ENCODE measurements around the gene SGPP1.
A peak's percentile ranks its signal among the peaks of the same experiment; 100 is the strongest.
"Not testable (repeated sequence)": the region's sequence is repeated elsewhere in the genome, so short reads cannot be mapped to it uniquely, and the experiment has no call there.

The SGPP1 gene

GRCh38 chr14:63752449-63753169, 24.7 kb upstream of the SGPP1 start:
- no peak overlapping the region for H3K9ac ChIP-seq (ENCODE audit: low read length)
- no peaks in the 10 kb centered on the region for H3K36me3 ChIP-seq (ENCODE audit: control insufficient read depth, insufficient read depth, low read length)
- peaks cover 5% of the 10 kb centered on the region for H3K4me1 ChIP-seq (ENCODE audit: control insufficient read depth, insufficient read depth, low read length)
- no peak overlapping the region for H3K4me3 ChIP-seq (ENCODE audit: low read length)
- no peaks in the 10 kb centered on the region for H3K9me3 ChIP-seq (ENCODE audit: control insufficient read depth, low read length)
- H3K27me3 ChIP-seq (ENCODE audit: control insufficient read depth, insufficient read depth, low read length) = no peaks in the 10 kb centered on the region

DNA sequence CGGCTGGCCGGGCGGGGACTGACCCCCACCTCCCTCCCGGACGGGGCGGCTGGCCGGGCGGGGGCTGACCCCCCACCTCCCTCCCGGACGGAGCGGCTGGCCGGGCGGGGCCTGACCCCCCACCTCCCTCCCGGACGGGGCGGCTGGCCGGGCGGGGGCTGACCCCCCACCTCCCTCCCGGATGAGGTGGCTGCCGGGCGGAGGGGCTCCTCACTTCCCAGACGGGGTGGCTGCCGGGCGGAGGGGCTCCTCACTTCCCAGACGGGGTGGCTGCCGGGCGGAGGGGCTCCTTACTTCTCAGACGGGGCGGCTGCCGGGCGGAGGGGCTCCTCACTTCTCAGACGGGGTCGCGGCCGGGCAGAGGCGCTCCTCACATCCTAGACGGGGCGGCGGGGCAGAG, 23.2 kb upstream of the SGPP1 start:
- not testable (repeated sequence) for H3K9me3 ChIP-seq (ENCODE audit: control insufficient read depth, low read length); H3K36me3 ChIP-seq (ENCODE audit: control insufficient read depth, insufficient read depth, low read length); H3K27me3 ChIP-seq (ENCODE audit: control insufficient read depth, insufficient read depth, low read length); H3K4me3 ChIP-seq (ENCODE audit: low read length); H3K4me1 ChIP-seq (ENCODE audit: control insufficient read depth, insufficient read depth, low read length); H3K9ac ChIP-seq (ENCODE audit: low read length)

DNA sequence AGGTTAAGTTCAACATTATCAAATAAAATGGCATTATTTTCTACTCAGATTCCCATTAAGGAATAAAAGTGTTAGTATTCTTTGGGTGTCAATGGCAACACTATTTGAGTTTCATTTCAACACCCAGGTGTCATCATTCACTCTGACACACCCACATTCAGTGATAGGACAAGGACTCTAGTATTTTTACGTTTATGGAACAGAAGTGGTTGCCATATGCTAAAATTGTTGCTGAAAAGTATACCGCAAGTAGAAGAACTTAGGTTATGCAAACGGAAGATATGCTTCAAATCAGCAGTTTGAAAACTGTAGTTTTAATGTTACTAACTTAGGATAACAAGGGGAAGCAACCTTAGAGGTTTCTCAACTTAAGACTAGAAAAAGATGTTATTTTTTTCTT, 20.0 kb upstream of the SGPP1 start:
- H3K36me3 ChIP-seq (ENCODE audit: control insufficient read depth, insufficient read depth, low read length) = no peaks in the 10 kb centered on the region
- peaks cover 4% of the 10 kb centered on the region for H3K4me1 ChIP-seq (ENCODE audit: control insufficient read depth, insufficient read depth, low read length)
- no peak overlapping the region for H3K9ac ChIP-seq (ENCODE audit: low read length)
- no peaks in the 10 kb centered on the region for H3K9me3 ChIP-seq (ENCODE audit: control insufficient read depth, low read length)
- no peaks in the 10 kb centered on the region for H3K27me3 ChIP-seq (ENCODE audit: control insufficient read depth, insufficient read depth, low read length)
- H3K4me3 ChIP-seq (ENCODE audit: low read length) = no peak overlapping the region

DNA sequence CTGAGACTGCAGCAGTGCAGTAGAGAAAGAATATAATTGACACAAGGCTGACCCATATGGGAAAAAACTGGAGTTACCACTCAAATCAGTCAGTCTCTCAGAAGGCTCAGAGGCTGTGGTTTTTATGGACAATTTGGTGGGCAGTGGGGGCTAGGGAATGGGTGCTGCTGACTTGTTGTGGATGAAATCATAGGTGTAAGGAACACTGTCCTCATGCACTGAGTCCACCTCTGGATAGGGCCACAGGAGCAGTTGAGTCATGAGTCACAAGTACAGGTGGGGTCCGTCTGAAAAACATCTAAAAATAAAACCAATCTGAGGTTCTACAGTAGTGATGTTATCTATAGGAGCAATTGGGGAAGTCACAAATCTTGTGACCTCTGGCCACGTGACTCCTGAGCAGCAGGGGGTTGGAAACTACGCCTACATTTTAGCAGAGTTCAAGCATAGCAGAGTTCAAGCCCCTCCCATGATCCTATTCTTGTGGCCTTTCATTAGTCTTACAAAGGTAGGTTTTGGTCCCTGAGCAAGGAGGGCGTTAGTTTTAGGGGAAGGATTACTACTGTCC, 18.1 kb upstream of the SGPP1 start:
- Histone ChIP-seq H3K36me3 (ENCODE audit: control insufficient read depth, insufficient read depth, low read length) (no peaks in the 10 kb centered on the region), H3K9me3 (ENCODE audit: control insufficient read depth, low read length) (no peaks in the 10 kb centered on the region), H3K4me3 (ENCODE audit: low read length) (no peak overlapping the region), H3K4me1 (ENCODE audit: control insufficient read depth, insufficient read depth, low read length) (no peaks in the 10 kb centered on the region), H3K9ac (ENCODE audit: low read length) (no peak overlapping the region), H3K27me3 (ENCODE audit: control insufficient read depth, insufficient read depth, low read length) (no peaks in the 10 kb centered on the region)

- Histone ChIP-seq H3K4me1 (ENCODE audit: control insufficient read depth, insufficient read depth, low read length) (no peaks in the 10 kb centered on the region), H3K4me3 (ENCODE audit: low read length) (no peak overlapping the region), H3K9ac (ENCODE audit: low read length) (no peak overlapping the region)
These were observed 17.4 kb upstream of the SGPP1 start for GRCh38 chr14:63745272-63745671.

DNA sequence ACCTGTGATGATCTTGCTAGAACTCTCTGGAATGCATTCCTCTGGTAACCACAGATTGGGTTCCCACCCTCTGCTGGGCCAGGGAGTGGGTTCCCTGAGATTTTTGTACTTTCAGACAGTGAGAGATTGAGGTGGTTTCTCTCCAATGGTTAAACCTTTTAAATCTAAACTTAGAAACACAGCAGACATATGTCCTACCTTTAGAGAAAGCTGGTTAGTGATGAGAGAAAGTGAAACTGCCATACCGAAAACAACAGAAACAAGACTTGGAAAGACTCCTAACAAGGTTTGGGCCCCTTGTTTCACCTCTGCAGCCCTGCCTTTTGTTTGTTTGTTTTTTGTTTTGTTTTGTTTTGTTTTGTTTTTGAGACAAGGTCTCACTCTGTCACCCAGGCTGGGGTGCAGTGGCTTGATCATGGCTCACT, 9.7 kb upstream of the SGPP1 start:
- H3K4me1 ChIP-seq (ENCODE audit: control insufficient read depth, insufficient read depth, low read length) = no peaks in the 10 kb centered on the region
- no peak overlapping the region for H3K9ac ChIP-seq (ENCODE audit: low read length)
- no peak overlapping the region for H3K4me3 ChIP-seq (ENCODE audit: low read length)

More at GRCh38 chr14:63745272-63745671, 17.4 kb upstream of the SGPP1 start:
- no peaks in the 10 kb centered on the region for H3K36me3 ChIP-seq (ENCODE audit: control insufficient read depth, insufficient read depth, low read length)
- H3K27me3 ChIP-seq (ENCODE audit: control insufficient read depth, insufficient read depth, low read length) = no peaks in the 10 kb centered on the region
- H3K9me3 ChIP-seq (ENCODE audit: control insufficient read depth, low read length) = no peaks in the 10 kb centered on the region

DNA sequence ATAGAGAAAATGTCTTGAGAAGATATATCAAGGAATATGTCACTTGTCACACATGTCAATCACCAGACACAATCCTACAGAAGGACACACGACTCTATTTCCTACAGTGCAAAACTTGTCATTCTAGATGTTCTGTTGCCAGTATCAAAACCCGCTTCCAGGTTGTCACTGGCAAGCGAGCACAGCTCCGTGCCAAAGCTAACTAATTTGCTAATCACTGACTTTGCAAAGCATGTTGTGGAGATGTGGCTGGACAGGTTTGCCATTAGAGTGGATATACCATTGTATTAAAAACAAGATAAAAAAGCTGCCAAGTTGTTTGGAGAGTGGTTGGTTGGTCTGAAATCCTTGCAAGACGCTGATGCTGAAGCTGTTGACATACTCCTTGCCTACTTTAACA, 7.9 kb upstream of the SGPP1 start:
- H3K36me3 ChIP-seq (ENCODE audit: control insufficient read depth, insufficient read depth, low read length) = no peaks in the 10 kb centered on the region
- no peaks in the 10 kb centered on the region for H3K4me1 ChIP-seq (ENCODE audit: control insufficient read depth, insufficient read depth, low read length)
- H3K27me3 ChIP-seq (ENCODE audit: control insufficient read depth, insufficient read depth, low read length) = no peaks in the 10 kb centered on the region
- H3K9ac ChIP-seq (ENCODE audit: low read length) = no peak overlapping the region
- H3K4me3 ChIP-seq (ENCODE audit: low read length) = no peak overlapping the region
- H3K9me3 ChIP-seq (ENCODE audit: control insufficient read depth, low read length) = no peaks in the 10 kb centered on the region

More for the DNA sequence above, 9.7 kb upstream of the SGPP1 start:
- Histone ChIP-seq H3K27me3 (ENCODE audit: control insufficient read depth, insufficient read depth, low read length) (no peaks in the 10 kb centered on the region), H3K9me3 (ENCODE audit: control insufficient read depth, low read length) (no peaks in the 10 kb centered on the region), H3K36me3 (ENCODE audit: control insufficient read depth, insufficient read depth, low read length) (no peaks in the 10 kb centered on the region)

DNA sequence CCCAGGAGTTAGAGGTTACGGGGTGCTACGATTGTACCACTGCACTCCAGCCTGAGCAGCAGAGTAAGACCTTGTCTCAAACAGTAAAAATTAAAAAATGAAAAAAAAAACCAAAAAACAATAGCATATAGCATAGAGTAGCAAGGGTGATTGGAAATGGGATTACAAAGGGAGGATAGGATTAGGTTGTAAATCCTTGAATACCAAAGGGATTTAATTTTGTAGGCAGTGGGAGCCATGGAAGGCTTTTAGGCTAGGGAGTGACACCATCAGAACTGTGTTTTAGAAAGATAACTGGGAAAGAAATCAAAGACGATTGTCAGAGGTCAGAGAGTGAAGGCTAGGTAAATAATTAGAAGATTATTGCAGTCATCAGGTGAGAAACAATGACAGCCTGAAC, 2.8 kb upstream of the SGPP1 start:
- Histone ChIP-seq H3K4me3 (ENCODE audit: low read length) (no peak overlapping the region), H3K27me3 (ENCODE audit: control insufficient read depth, insufficient read depth, low read length) (no peaks in the 10 kb centered on the region), H3K4me1 (ENCODE audit: control insufficient read depth, insufficient read depth, low read length) (no peaks in the 10 kb centered on the region), H3K9me3 (ENCODE audit: control insufficient read depth, low read length) (no peaks in the 10 kb centered on the region), H3K9ac (ENCODE audit: low read length) (no peak overlapping the region), H3K36me3 (ENCODE audit: control insufficient read depth, insufficient read depth, low read length) (no peaks in the 10 kb centered on the region)

- H3K9me3 ChIP-seq (ENCODE audit: control insufficient read depth, low read length) = no peaks in the 10 kb centered on the region
- H3K36me3 ChIP-seq (ENCODE audit: control insufficient read depth, insufficient read depth, low read length) = no peaks in the 10 kb centered on the region
- H3K4me1 ChIP-seq (ENCODE audit: control insufficient read depth, insufficient read depth, low read length) = no peaks in the 10 kb centered on the region
- H3K27me3 ChIP-seq (ENCODE audit: control insufficient read depth, insufficient read depth, low read length) = no peaks in the 10 kb centered on the region
- H3K9ac ChIP-seq (ENCODE audit: low read length) = peak overlapping the region; percentile 65
- peak overlapping the region; percentile 41 for H3K4me3 ChIP-seq (ENCODE audit: low read length)
These were observed 582 bp downstream of the SGPP1 start for GRCh38 chr14:63727231-63727735.

GRCh38 chr14:63726499-63726898, 1.4 kb downstream of the SGPP1 start:
- Histone ChIP-seq H3K4me3 (ENCODE audit: low read length) (peak overlapping the region; percentile 23), H3K9ac (ENCODE audit: low read length) (peak overlapping the region; percentile 65), H3K36me3 (ENCODE audit: control insufficient read depth, insufficient read depth, low read length) (no peaks in the 10 kb centered on the region), H3K4me1 (ENCODE audit: control insufficient read depth, insufficient read depth, low read length) (no peaks in the 10 kb centered on the region), H3K9me3 (ENCODE audit: control insufficient read depth, low read length) (no peaks in the 10 kb centered on the region), H3K27me3 (ENCODE audit: control insufficient read depth, insufficient read depth, low read length) (no peaks in the 10 kb centered on the region)

GRCh38 chr14:63725786-63726460, 1.9 kb downstream of the SGPP1 start:
- Histone ChIP-seq H3K4me3 (ENCODE audit: low read length) (peak overlapping the region; percentile 23), H3K9me3 (ENCODE audit: control insufficient read depth, low read length) (no peaks in the 10 kb centered on the region), H3K9ac (ENCODE audit: low read length) (no peak overlapping the region), H3K36me3 (ENCODE audit: control insufficient read depth, insufficient read depth, low read length) (no peaks in the 10 kb centered on the region), H3K27me3 (ENCODE audit: control insufficient read depth, insufficient read depth, low read length) (no peaks in the 10 kb centered on the region), H3K4me1 (ENCODE audit: control insufficient read depth, insufficient read depth, low read length) (no peaks in the 10 kb centered on the region)

GRCh38 chr14:63717702-63718101, 10.2 kb downstream of the SGPP1 start:
- H3K9ac ChIP-seq (ENCODE audit: low read length) = no peak overlapping the region

More at GRCh38 chr14:63717702-63718101, 10.2 kb downstream of the SGPP1 start:
- H3K9me3 ChIP-seq (ENCODE audit: control insufficient read depth, low read length) = peaks cover 7% of the 10 kb centered on the region
- no peaks in the 10 kb centered on the region for H3K36me3 ChIP-seq (ENCODE audit: control insufficient read depth, insufficient read depth, low read length)
- H3K27me3 ChIP-seq (ENCODE audit: control insufficient read depth, insufficient read depth, low read length) = no peaks in the 10 kb centered on the region
- H3K4me3 ChIP-seq (ENCODE audit: low read length) = no peak overlapping the region
- peaks cover 10% of the 10 kb centered on the region for H3K4me1 ChIP-seq (ENCODE audit: control insufficient read depth, insufficient read depth, low read length)
